K562 (cell line): ENCODE results near the gene ABCC1. TPM values are rescaled to one million over a fixed set of nuclear protein-coding genes. Genes with fewer than 3 reads are reported as not detected.

Experiments used
- ATAC-seq: fragments of 200-7000 bp; cut with Tn5 transposase; 3 replicates; pipeline ENCODE4 v1.9.1; 2020; ENCODE audit warnings: moderate library complexity
- BruUV-seq: library from RNA; stranded (reverse); fragments of 400-500 nt; replicated peaks from 2 replicates; lab custom pipeline; 2021; lab: Mats Ljungman, UMichigan
- CTCF ChIA-PET: fragments of 300-600 bp; formaldehyde crosslinking; extraction: SDS; loops from one replicate; lab custom pipeline; 2021; ENCODE audit warnings: low intra/inter-chr PET ratio; lab: Yijun Ruan, JAX
- POLR2A ChIA-PET: fragments of 300-600, 350-650 bp; sonication (Branson Sonifier 250); formaldehyde crosslinking; extraction: SDS; loops from one replicate; lab custom pipeline; 2021; ENCODE audit warnings: antibody characterized with exemption, inconsistent platforms; lab: Yijun Ruan, JAX
- DNase-seq, 4 experiments: peaks; one replicate each; pipeline versions ENCODE4 v3.0.0 to v3.0.0-alpha.2; 2011 to 2018; ENCODE audit warnings: low spot score in 3 of 4, mixed read lengths in 3 of 4; ENCODE audit errors: extremely low read depth in 1 of 4
- FAIRE-seq: peaks from 2 replicates; lab custom pipeline; 2011; peaks lifted over from hg19 to GRCh38; lab: Jason Lieb, UNC
- H2AFZ ChIP-seq: 2 replicates; pipeline ENCODE4 v1.6.0; 2011; ENCODE audit warnings: low read depth, low read length, control low read depth, inconsistent platforms
- H3K27ac ChIP-seq: fragments of 200-600 bp; 3 replicates; pipeline ENCODE4 v1.8.0; 2011; ENCODE audit warnings: low read depth, mild to moderate bottlenecking, control low read depth, inconsistent platforms, low read length, moderate library complexity, mixed read lengths; ENCODE audit errors: extremely low read depth
- H3K27me3 ChIP-seq, 2 experiments: fragments of 300-600 bp in 1 of 2; 2 replicates in 1 of 2; 3 replicates in 1 of 2; pipeline versions ENCODE4 v1.6.0 to v1.8.0; 2011; ENCODE audit warnings: inconsistent platforms in 2 of 2, low read length in 2 of 2, mild to moderate bottlenecking in 1 of 2, mixed read lengths in 1 of 2, moderate library complexity in 1 of 2; ENCODE audit not compliant: control insufficient read depth in 2 of 2, insufficient read depth in 2 of 2
- H3K36me3 ChIP-seq: fragments of 300-600 bp; 3 replicates; pipeline ENCODE4 v1.8.0; 2011; ENCODE audit warnings: mild to moderate bottlenecking, low read length, inconsistent platforms; ENCODE audit not compliant: control insufficient read depth, insufficient read depth
- H3K4me1 ChIP-seq, 2 experiments: fragments of 200-600 bp in 1 of 2; replicated peaks in 1 of 2; 2 replicates in 1 of 2; 3 replicates in 1 of 2; pipeline versions ENCODE4 v1.5.1 to v1.8.0; 2011; ENCODE audit warnings: inconsistent platforms in 2 of 2, low read length in 2 of 2, mild to moderate bottlenecking in 1 of 2, mixed read lengths in 1 of 2, moderate library complexity in 1 of 2; ENCODE audit not compliant: control insufficient read depth in 2 of 2, insufficient read depth in 2 of 2
- H3K4me2 ChIP-seq: 2 replicates; pipeline ENCODE4 v1.6.1; 2011; ENCODE audit warnings: low read length, control low read depth, inconsistent platforms, mixed read lengths; ENCODE audit not compliant: insufficient read depth
- H3K4me3 ChIP-seq: fragments of 200-600 bp; sonication (generic), shearing (Covaris generic); 2 replicates; pipeline ENCODE4 v1.5.1; 2016; ENCODE audit warnings: control low read depth, inconsistent platforms
- H3K79me2 ChIP-seq: fragments of 200-600 bp; 3 replicates; pipeline ENCODE4 v1.8.0; 2011; ENCODE audit warnings: low read length, inconsistent platforms; ENCODE audit not compliant: control insufficient read depth, insufficient read depth
- H3K9ac ChIP-seq, 2 experiments: 2 replicates each; pipeline versions ENCODE4 v1.6.0 to v1.6.1; 2011; ENCODE audit warnings: low read depth in 2 of 2, low read length in 2 of 2, control low read depth in 1 of 2, inconsistent platforms in 1 of 2, mild to moderate bottlenecking in 1 of 2, mixed read lengths in 1 of 2; ENCODE audit not compliant: insufficient read depth in 1 of 2
- H3K9me1 ChIP-seq: one replicate; pipeline ENCODE4 v1.6.0; 2011; ENCODE audit warnings: inconsistent platforms, mild to moderate bottlenecking, low read length, moderate library complexity; ENCODE audit not compliant: control insufficient read depth, insufficient read depth
- H3K9me3 ChIP-seq: replicated peaks from 2 replicates; pipeline ENCODE4 v1.5.1; 2011; ENCODE audit warnings: low read depth, low read length, inconsistent platforms; ENCODE audit not compliant: control insufficient read depth, insufficient read depth
- H4K20me1 ChIP-seq: replicated peaks from 2 replicates; pipeline ENCODE4 v1.6.1; 2011; ENCODE audit warnings: low read length, inconsistent platforms, mixed read lengths; ENCODE audit not compliant: control insufficient read depth, insufficient read depth
- MAFK ChIP-seq: IDR thresholded peaks from 2 replicates; pipeline ENCODE4 v1.6.1; 2011; ENCODE audit warnings: low read length, improper control_type of control experiment
- NFIC ChIP-seq: fragments of 450-650 bp; IDR thresholded peaks from 2 replicates; pipeline ENCODE4 v1.6.1; 2017; ENCODE audit warnings: mild to moderate bottlenecking, inconsistent platforms
- ZNF507 ChIP-seq: conservative IDR thresholded peaks from 2 replicates; pipeline ENCODE4 v1.6.1; 2017; ENCODE audit warnings: missing genetic modification characterization, missing compliant biosample characterization
- WGBS: fragments of 100-300 bp; shearing (Covaris generic); methylation state at CpG from one replicate; pipeline ENCODE4 v1.1.6; 2016; ENCODE audit warnings: low coverage, mixed read lengths; ENCODE audit not compliant: insufficient coverage; ENCODE audit errors: missing lambda C conversion rate; 5-methylcytosine and 5-hydroxymethylcytosine counted together
- in situ Hi-C: fragments of 300-500 bp; cut with MboI; formaldehyde crosslinking; loops from 4 replicates; pipeline ENCODE4 v1.15.0; 2018; ENCODE audit warnings: inconsistent platforms, mixed read lengths
- intact Hi-C: fragments of 100-400 bp; cut with micrococcal nuclease; formaldehyde crosslinking; loops from 2 replicates; pipeline ENCODE4 v1.14.2; 2022
- polyA plus RNA-seq, 8 experiments: library from polyadenylated mRNA; depleted of rRNA in 4 of 8; stranded (reverse) in 5 of 8; unstranded in 3 of 8; fragments of >200 nt; fragmentation: Nextera tagmentation in 2 of 8; fragmentation: Illumina TruSeq in 1 of 8; extraction: Ambion mirVana in 2 of 8; extraction: Trizol in 1 of 8; gene quantifications; 2 replicates each; pipeline versions ENCODE4 v1.2.1 to v1.2.3, GENCODE V29; 2011 to 2014; ENCODE audit warnings: inconsistent platforms in 1 of 8, missing spikeins in 1 of 8
- total RNA-seq, 7 experiments: library from RNA; depleted of rRNA in 6 of 7; stranded (reverse); fragments of >200 nt in 6 of 7; fragmentation: Illumina TruSeq in 2 of 7; extraction: Trizol in 2 of 7; gene quantifications; 2 replicates each; pipeline versions ENCODE4 v1.2.1 to v1.2.3, GENCODE V29; 2011 to 2021; ENCODE audit warnings: low replicate concordance in 1 of 7
- TF ChIP-seq, protein P1 (sequence below), 2 experiments: fragments of 450-650 bp in 1 of 2; sonication (generic) in 1 of 2; formaldehyde crosslinking in 1 of 2; IDR thresholded peaks; 2 replicates each; pipeline versions ENCODE4 v1.7.1 to v1.9.0; 2016 to 2022; ENCODE audit warnings: inconsistent platforms in 1 of 2, mild to moderate bottlenecking in 1 of 2, missing genetic modification reagents in 1 of 2
- TF ChIP-seq, protein P2 (sequence below): sonication (generic); formaldehyde crosslinking; IDR thresholded peaks from 2 replicates; pipeline ENCODE4 v1.8.0; 2022; ENCODE audit warnings: missing genetic modification reagents, mild to moderate bottlenecking, moderate library complexity, borderline replicate concordance

ABCC1 gene
- total and polyA plus RNA-seq, 9 of the 15 experiments (the other 6 are each of a cell fraction or from before 2014, with no cell fraction given) = 3.9 to 41.6 (median 10.0) TPM

DNA sequence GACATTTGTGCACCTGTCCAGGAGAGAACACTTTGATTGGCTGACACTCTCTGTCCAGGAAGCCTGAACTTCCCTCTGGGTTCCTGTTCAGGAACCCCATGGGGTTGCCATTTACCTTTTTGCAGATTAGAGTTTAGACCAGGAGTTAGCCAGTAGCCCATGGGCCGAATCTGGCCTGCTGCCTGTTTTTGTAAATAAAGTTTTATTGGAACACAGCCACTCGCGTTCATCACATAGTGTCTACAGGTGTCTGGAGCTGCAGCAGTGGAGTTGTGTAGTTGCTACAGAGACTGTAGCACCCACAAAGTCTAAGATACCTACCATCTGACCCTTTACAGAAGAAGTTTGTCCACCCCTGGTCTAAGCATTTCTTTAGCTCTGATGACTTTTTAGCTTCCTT lies 70.9 kb downstream of the ABCC1 start:
- Histone ChIP-seq H3K36me3 (peaks cover 68% of the 10 kb centered on the region; the same call in 2 of the 3 replicates), H3K27ac (no peak overlapping the region; the same call in 2 of the 3 replicates), H3K9me3 (no peaks in the 10 kb centered on the region), H4K20me1 (no peaks in the 10 kb centered on the region), H3K27me3 (no peaks in the 10 kb centered on the region), H3K4me1 (peaks cover 33 to 44% of the 10 kb centered on the region in 2 experiments), H2AFZ (no peak overlapping the region), H3K79me2 (peaks cover 6% of the 10 kb centered on the region), H3K4me3 (no peak overlapping the region), H3K4me2 (no peak overlapping the region), H3K9ac (no peak overlapping the region), H3K9me1 (no peaks in the 10 kb centered on the region)
- no TSS peak for BruUV-seq
- ChIA-PET POLR2A (interaction anchor here (1.5 kb wide), 1 partner anchor 11 kb away, joined by 3 read pairs; no protein-coding TSS in a partner anchor), CTCF (no interaction called here)
- DNase-seq (no peak), FAIRE-seq (no peak), ATAC-seq (no peak)
- in situ Hi-C loops (no loop called here), intact Hi-C loops (no loop called here)
- 87% methylated on average over 3 of the region's 3 CpGs for WGBS
- TF ChIP-seq, protein P1, sequence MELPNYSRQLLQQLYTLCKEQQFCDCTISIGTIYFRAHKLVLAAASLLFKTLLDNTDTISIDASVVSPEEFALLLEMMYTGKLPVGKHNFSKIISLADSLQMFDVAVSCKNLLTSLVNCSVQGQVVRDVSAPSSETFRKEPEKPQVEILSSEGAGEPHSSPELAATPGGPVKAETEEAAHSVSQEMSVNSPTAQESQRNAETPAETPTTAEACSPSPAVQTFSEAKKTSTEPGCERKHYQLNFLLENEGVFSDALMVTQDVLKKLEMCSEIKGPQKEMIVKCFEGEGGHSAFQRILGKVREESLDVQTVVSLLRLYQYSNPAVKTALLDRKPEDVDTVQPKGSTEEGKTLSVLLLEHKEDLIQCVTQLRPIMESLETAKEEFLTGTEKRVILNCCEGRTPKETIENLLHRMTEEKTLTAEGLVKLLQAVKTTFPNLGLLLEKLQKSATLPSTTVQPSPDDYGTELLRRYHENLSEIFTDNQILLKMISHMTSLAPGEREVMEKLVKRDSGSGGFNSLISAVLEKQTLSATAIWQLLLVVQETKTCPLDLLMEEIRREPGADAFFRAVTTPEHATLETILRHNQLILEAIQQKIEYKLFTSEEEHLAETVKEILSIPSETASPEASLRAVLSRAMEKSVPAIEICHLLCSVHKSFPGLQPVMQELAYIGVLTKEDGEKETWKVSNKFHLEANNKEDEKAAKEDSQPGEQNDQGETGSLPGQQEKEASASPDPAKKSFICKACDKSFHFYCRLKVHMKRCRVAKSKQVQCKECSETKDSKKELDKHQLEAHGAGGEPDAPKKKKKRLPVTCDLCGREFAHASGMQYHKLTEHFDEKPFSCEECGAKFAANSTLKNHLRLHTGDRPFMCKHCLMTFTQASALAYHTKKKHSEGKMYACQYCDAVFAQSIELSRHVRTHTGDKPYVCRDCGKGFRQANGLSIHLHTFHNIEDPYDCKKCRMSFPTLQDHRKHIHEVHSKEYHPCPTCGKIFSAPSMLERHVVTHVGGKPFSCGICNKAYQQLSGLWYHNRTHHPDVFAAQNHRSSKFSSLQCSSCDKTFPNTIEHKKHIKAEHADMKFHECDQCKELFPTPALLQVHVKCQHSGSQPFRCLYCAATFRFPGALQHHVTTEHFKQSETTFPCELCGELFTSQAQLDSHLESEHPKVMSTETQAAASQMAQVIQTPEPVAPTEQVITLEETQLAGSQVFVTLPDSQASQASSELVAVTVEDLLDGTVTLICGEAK (IDR thresholded peaks at IDR 0.05) = peak; percentile 97
- TF ChIP-seq, protein P1 (CRISPR knock-in tag; IDR thresholded peaks at IDR 0.05) = peak; percentile 86
- TF ChIP-seq, protein P2, sequence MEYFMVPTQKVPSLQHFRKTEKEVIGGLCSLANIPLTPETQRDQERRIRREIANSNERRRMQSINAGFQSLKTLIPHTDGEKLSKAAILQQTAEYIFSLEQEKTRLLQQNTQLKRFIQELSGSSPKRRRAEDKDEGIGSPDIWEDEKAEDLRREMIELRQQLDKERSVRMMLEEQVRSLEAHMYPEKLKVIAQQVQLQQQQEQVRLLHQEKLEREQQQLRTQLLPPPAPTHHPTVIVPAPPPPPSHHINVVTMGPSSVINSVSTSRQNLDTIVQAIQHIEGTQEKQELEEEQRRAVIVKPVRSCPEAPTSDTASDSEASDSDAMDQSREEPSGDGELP = no peak
- TF ChIP-seq MAFK (no peak), NFIC (peak; percentile 52), ZNF507 (tag) (no peak)
